ENCODE measurements around the gene ZNF784. TPM values are rescaled to one million over a fixed set of nuclear protein-coding genes. Genes with fewer than 3 reads are reported as not detected.

Gene ZNF784
- total RNA-seq, 2 donors from 2014 or later: 3.6 to 4.3 TPM

- intact Hi-C loops (cut with DNase I): no loop called here
- no peak for DNase-seq (ENCODE audit: low spot score)
These were observed 21.1 kb upstream of the ZNF784 start for GRCh38 chr19:55645512-55645881.

GRCh38 chr19:55644842-55645511 is 20.6 kb upstream of the ZNF784 start:
- intact Hi-C loops (cut with DNase I): no loop called here
- no peak for DNase-seq (ENCODE audit: low spot score)

DNA sequence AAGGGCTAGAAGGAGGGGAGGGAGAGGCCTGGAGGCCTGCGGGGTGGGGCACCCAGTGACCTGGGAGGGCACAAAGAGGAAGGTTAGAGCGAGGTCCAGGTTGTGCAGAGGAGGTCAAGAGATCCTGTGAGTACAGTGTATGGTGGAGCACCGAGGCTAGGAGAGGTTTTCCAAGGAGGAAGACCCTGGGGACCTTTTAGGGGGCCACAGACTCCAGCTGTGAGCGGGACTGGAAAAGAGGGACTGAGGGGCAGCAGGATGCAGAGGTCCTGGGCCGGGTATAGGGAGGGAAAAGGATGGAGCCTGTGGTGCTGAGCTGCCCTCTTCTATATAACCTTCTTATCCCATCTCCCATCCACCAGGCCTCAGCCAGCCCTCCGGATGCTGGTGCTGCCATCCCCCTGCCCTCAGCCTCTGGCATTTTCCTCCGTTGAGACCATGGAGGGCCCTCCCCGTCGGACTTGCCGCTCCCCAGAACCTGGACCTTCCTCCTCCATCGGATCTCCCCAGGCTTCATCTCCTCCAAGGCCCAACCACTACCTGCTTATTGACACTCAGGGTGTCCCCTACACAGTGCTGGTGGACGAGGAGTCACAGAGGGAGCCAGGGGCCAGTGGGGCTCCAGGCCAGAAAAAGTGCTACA is 19.9 kb upstream of the ZNF784 start:
- intact Hi-C loops (cut with DNase I): no loop called here
- DNase-seq (ENCODE audit: low spot score): no peak

DNA sequence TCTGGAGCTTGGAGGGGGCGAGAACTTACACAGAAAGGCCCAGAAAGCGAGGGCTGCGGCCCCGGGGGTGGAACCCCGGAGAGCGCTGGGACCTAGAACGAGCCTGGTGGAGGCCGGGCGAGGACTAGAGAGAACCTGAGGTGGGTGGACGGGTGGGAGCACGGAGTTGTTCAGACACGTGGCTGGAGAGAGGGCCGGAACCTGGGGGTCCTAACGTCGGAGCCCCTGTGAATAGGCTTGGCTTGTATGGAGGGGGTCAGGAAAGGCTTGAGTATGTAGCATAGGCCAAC is 19.5 kb upstream of the ZNF784 start:
- no peak for DNase-seq (ENCODE audit: low spot score)
- intact Hi-C loops (cut with DNase I): no loop called here

DNA sequence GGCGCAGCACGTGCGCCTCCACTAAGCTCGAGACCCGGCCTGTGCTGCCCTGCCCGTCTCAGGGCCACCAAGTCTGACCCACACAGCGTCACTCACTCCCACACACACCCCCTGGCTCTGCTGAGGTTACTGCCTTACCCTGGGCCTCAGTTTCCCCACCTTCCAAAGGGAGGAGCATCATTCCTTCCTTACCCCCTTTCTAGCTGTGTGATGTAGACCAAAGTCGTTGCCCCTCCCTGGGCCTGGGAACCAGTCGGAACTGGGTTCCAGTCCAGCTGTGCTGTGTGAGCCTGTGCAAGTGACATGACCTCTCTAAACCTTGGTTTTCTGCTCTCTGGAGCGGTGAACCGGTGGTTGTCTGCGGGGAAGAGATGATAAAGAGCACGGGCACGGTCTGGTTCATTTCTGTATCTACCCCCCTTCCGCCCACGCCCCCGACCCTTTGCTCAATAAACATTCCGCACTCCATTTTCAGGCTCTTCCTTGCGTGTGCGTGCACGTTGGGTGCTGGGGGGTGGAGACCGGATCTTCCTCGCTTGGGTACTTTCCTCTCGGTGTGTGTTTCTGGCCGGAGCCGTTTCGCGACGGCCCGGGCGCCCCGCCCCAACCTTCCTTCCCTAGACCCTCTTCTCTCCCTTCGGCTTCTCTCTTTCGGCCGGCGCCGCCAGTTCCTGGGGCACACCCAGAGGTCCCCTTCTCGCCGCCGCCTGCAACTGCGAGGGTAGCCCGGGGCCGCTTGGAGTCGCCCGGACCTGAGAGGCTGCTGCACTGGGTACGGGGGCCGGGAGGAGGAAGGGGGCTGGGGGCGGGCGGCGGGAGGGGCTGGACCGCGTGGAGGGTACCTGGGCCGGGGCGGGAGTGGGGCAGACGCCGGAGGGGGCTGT is 18.9 kb upstream of the ZNF784 start, which contains the start of gene ZNF581:
TSS of gene ZNF581 (plus strand) at position 647 of the 884 bp plus-strand sequence. CDS start 923 bp downstream, outside the sequence.
- peak; percentile 93 for DNase-seq (ENCODE audit: low spot score)
- intact Hi-C loops (cut with DNase I): no loop called here

DNA sequence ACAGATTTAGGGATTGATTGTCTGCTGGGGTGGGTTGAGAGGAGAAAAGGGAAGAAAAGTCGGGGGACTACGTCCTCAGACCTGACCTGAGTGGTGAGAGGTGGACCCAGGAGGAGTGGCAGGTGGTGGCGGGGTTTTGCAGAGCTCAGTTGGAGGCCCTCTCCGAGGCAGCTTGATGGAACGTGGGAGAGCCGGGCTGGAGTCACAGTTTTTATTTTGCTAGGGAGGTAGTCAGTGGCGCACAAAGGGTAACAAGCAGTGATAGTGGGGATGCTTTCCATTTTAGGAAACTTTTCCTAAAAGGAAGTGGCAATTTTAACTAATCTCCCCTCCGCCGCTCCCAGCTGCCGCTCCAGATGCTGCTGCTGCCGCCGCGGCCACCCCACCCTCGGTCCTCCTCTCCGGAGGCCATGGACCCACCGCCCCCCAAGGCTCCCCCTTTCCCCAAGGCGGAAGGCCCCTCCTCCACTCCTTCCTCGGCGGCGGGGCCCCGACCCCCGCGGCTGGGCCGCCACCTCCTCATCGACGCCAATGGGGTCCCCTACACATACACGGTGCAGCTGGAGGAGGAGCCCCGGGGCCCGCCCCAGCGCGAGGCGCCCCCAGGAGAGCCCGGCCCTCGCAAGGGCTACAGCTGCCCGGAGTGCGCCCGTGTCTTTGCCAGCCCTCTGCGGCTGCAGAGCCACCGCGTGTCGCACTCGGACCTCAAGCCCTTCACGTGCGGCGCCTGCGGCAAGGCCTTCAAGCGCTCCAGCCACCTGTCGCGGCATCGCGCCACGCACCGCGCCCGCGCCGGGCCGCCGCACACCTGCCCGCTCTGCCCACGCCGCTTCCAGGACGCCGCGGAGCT is 18.0 kb upstream of the ZNF784 start:
- intact Hi-C loops (cut with DNase I): no loop called here
- no peak for DNase-seq (ENCODE audit: low spot score)

DNA sequence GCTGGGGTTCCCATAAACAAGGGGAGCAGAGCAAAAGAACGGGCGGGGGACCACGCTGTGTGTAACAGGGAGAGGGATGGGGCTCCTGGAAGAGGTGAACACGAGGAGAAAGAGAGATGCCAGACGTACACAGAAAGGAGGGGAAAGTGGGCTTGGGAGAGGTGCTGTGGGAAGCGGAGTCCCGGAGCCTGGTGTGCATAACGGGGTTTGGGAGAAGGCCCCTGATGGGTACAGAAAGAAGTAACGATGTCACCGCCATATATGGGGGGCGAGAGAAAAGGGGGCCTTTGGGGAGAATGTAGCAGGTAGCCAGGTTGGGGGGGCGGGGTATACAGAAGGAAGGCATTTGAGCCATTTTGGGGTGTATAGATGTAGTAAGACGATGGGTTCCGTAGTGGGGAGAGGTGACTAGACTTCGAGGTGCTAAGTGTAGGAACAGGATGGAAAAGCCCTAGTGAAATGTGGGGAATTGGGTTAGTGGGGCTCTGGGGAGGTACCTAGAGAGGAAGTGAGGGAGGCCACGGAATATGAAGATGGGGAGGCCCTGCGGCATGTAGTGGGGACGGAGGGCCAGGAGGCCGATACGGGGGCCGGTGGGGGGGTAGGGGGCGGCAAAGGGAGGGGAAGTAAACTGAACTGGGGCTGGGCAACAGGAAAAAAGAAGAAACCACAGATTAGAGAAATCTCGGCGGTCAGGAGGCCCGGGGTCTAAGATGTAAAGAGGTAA is 17.2 kb upstream of the ZNF784 start:
- no peak for DNase-seq (ENCODE audit: low spot score)
- intact Hi-C loops (cut with DNase I): no loop called here

GRCh38 chr19:55640577-55641425 is 16.4 kb upstream of the ZNF784 start, which contains the start of gene ZNF580:
TSS of gene ZNF580 (plus strand) at chr19:55641002. CDS start at chr19:55642509, 1,507 bp downstream.
- DNase-seq (ENCODE audit: low spot score): no peak
- intact Hi-C loops (cut with DNase I): no loop called here

DNA sequence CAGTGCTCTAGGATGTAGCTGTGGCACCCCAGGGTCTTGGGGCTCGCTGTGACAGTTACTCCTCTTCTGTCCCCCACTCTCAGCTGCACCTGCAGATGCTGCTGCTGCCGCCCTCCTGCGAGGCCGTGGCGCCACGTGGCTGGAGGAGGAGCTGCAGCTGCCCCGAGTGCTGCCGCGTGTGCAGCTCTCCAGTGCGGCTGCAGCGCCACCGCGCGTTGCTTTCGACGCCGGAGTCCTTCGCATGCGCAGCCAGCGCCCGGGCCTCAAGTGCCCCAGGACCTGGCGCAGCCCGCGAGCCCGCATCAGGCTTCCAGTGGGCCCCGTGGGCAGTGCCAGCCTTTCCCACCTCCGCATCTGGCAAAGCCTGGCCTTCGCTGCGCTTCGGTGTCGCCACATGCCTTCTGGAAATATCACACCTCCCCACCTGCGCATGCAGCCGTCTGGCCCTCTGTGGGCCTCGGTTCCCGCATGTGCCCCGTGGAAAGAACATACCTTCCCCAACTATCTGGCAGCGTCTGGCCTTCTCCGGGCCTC is 15.7 kb upstream of the ZNF784 start:
- intact Hi-C loops (cut with DNase I): no loop called here
- DNase-seq (ENCODE audit: low spot score): peak; percentile 93

DNA sequence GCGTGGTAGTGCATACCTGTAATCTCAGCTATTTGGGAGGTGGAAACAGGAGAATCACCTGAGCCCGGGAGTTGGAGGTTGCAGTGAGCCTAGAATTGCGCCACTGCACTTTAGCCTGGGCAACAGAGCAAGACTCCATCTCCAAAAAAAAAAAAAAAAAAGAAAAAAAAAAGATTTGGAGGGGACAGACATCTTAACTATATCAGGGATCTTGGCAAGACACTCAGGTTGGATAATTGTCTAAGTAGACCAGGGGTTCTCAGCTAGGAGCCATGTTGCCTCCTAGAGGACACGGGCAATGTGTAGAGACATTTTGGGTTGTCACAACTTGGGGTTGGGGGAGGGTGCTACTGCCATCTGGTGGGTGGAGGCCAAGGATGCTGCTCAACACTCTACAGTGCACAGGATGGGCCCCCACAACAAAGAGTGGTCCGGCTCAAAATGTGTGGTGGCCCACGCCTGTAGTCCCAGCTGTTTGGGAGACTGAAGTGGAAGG is 14.5 kb upstream of the ZNF784 start:
- no peak for DNase-seq (ENCODE audit: low spot score)
- intact Hi-C loops (cut with DNase I): no loop called here

- intact Hi-C loops (cut with DNase I): no loop called here
- DNase-seq (ENCODE audit: low spot score): no peak
These were observed 13.2 kb upstream of the ZNF784 start for GRCh38 chr19:55637534-55637933.

GRCh38 chr19:55636723-55637122 is 12.4 kb upstream of the ZNF784 start:
- intact Hi-C loops (cut with DNase I): no loop called here
- DNase-seq (ENCODE audit: low spot score): no peak

DNA sequence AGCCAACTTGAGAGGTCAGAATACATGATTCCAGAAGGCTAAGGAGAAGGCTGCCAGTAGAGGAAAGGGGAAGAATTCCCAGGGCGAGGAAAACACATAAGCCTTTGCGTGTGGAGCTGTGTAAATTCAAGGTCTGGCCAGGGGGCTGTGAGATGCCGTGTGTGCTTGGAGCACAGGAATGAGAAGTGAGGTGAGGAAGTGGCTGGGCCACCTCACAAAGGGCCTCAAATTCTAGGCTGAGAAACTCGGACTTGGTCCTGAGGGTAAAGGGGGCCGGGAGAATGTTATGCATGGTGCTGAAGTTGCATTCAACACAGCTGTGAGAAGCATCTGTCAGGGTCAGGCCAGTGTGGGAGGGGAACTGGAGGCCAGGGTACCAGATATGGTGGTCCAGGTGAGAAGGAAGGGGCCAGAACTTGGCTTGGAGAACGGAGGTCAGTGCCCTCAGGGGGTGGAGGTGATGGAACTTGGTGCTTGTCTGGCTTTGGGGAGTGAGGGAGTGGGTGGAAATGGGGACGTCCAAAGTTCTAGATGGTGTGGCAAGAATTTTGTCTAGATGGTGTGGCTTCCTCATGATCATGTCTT is 11.6 kb upstream of the ZNF784 start:
- no peak for DNase-seq (ENCODE audit: low spot score)
- intact Hi-C loops (cut with DNase I): no loop called here

- intact Hi-C loops (cut with DNase I): no loop called here
- no peak for DNase-seq (ENCODE audit: low spot score)
These were observed 11.0 kb upstream of the ZNF784 start for GRCh38 chr19:55635334-55635717.

DNA sequence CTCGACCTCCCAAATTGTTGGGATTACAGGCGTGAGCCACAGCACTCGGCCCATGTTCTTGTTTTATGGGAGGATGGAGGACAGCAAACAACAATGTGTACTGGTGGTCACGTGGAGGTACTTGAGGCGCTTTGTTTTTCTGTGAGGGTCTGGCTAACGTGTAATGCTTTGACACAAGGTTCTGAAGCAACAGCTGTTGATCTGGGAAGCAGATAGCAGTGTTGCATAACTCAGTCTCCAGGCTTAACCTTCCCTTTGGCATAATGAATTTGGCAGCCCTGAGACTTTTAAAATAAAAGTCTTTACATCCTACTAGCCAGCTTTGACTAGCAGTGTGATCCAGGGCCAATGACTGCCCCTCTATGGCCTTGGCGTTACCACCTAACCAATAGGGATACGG is 9.5 kb upstream of the ZNF784 start:
- intact Hi-C loops (cut with DNase I): no loop called here

DNA sequence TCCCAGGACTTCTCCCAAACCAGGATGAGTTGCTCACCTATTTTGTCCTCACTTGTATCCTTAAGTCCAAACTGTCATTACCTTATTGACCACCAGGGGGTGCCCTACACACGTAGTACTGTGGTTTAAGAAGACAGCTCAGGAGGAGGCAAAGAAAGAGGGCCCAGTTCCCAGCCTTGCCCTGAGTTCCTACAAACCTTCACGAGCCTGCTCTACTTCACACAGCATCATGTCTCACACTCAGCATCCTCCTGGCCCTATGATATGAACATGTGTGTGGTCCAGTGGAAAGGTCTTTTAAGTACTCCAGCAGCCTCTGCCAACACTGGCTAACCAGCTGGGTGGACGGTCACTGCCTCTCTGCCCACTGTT is 8.1 kb upstream of the ZNF784 start:
- intact Hi-C loops (cut with DNase I): no loop called here
- no peak for DNase-seq (ENCODE audit: low spot score)

More for the DNA sequence above, 9.5 kb upstream of the ZNF784 start:
- DNase-seq (ENCODE audit: low spot score): no peak

DNA sequence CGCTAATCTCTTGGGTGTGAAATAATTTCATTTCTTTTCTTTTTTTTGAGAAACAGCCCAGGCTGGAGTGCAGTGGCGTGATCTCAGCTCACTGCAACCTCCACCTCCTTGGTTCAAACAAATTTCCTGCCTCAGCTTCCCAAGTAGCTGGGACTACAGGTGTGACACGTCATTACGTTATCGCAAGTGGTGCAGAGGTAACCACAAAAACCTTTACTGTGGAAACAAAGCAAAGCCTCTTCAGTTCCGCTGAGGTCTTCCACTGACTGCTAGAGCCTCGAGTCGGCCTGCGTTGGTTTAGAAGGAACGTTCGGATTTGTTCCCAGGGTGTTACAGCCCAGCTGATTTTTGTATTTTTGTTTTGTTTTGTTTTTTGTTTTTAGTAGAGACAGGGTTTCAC is 2.0 kb upstream of the ZNF784 start:
- intact Hi-C loops (cut with DNase I): loop anchor here in 1 of 2 donors (5.0 kb wide), 1 partner anchor 731 kb away; no protein-coding TSS in a partner anchor
- no peak for DNase-seq (ENCODE audit: low spot score)

All from posterior vena cava (tissue), 2 donors.